H1 (cell line): ENCODE measurements around the gene ATP6V1G3. TPM values are rescaled to one million over a fixed set of nuclear protein-coding genes. Genes with fewer than 3 reads are reported as not detected.

Experiments used
- CTCF ChIA-PET: fragments of 300-600 bp; sonication (Branson Sonifier 250); formaldehyde crosslinking; loops from one replicate; lab custom pipeline; 2021; ENCODE audit not compliant: partially characterized antibody; lab: Charles Lee
- POLR2A ChIA-PET: fragments of 300-600 bp; sonication (Branson Sonifier 250); formaldehyde crosslinking; loops from one replicate; lab custom pipeline; 2021; ENCODE audit warnings: inconsistent platforms; ENCODE audit not compliant: partially characterized antibody; lab: Charles Lee
- DNase-seq, 2 experiments: peaks; one replicate each; pipeline versions ENCODE4 v3.0.0 to v3.0.0-alpha.2; 2010 to 2022; ENCODE audit warnings: low spot score in 2 of 2, low read depth in 1 of 2, mixed read lengths in 1 of 2
- FAIRE-seq: peaks from 2 replicates; lab custom pipeline; 2011; peaks lifted over from hg19 to GRCh38; lab: Jason Lieb, UNC
- H2AFZ ChIP-seq: 2 replicates; pipeline ENCODE4 v1.8.1; 2012; ENCODE audit warnings: low read length, inconsistent platforms
- H2AK5ac ChIP-seq: 2 replicates; pipeline ENCODE4 v1.6.1; 2013; ENCODE audit warnings: low read depth, low read length
- H2BK120ac ChIP-seq: replicated peaks from 2 replicates; pipeline ENCODE3; 2013; ENCODE audit warnings: low read depth, low read length, inconsistent platforms
- H2BK12ac ChIP-seq: 2 replicates; pipeline ENCODE4 v1.6.1; 2013; ENCODE audit warnings: low read depth, low read length
- H2BK15ac ChIP-seq: 2 replicates; pipeline ENCODE4 v1.6.1; 2013; ENCODE audit warnings: low read length
- H2BK20ac ChIP-seq: 2 replicates; pipeline ENCODE4 v1.6.1; 2013; ENCODE audit warnings: low read length
- H2BK5ac ChIP-seq: 2 replicates; pipeline ENCODE4 v1.6.1; 2013; ENCODE audit warnings: low read depth, low read length
- H3K14ac ChIP-seq: 2 replicates; pipeline ENCODE4 v1.6.1; 2013; ENCODE audit warnings: inconsistent platforms; ENCODE audit not compliant: insufficient read length
- H3K18ac ChIP-seq: 2 replicates; pipeline ENCODE4 v1.6.1; 2013; ENCODE audit warnings: low read length; ENCODE audit errors: extremely low read depth
- H3K23ac ChIP-seq: 2 replicates; pipeline ENCODE4 v1.6.1; 2013; ENCODE audit warnings: inconsistent platforms; ENCODE audit not compliant: insufficient read length
- H3K23me2 ChIP-seq: 2 replicates; pipeline ENCODE4 v1.6.1; 2013; ENCODE audit warnings: low read depth, low read length
- H3K27ac ChIP-seq: 2 replicates; pipeline ENCODE4 v1.6.1; 2011; ENCODE audit warnings: low read depth, low read length, inconsistent platforms
- H3K27me3 ChIP-seq, 4 experiments: replicated peaks in 1 of 4; 1 replicate in 1 of 4; 2 replicates in 3 of 4; pipeline versions ENCODE4 v1.6.1 to v1.8.1; 2011 to 2013; ENCODE audit warnings: low read length in 3 of 4, mild to moderate bottlenecking in 3 of 4, inconsistent platforms in 2 of 4, mixed read lengths in 2 of 4, moderate library complexity in 1 of 4; ENCODE audit not compliant: control insufficient read depth in 3 of 4, insufficient read depth in 3 of 4; ENCODE audit errors: extremely low read depth in 1 of 4
- H3K36me3 ChIP-seq, 4 experiments: 2 replicates each; pipeline versions ENCODE4 v1.6.1 to v1.8.1; 2011 to 2013; ENCODE audit warnings: mild to moderate bottlenecking in 4 of 4, low read length in 3 of 4, moderate library complexity in 2 of 4, control low read depth in 1 of 4, inconsistent platforms in 1 of 4; ENCODE audit not compliant: insufficient read depth in 4 of 4, control insufficient read depth in 2 of 4
- H3K4ac ChIP-seq: replicated peaks from 2 replicates; pipeline ENCODE3; 2013; ENCODE audit warnings: low read length, low read depth, mixed read lengths, inconsistent platforms; ENCODE audit not compliant: insufficient read length
- H3K4me1 ChIP-seq, 4 experiments: replicated peaks in 1 of 4; 1 replicate in 1 of 4; 2 replicates in 3 of 4; pipeline versions ENCODE4 v1.6.1 to v1.8.1; 2011 to 2013; ENCODE audit warnings: low read length in 3 of 4, inconsistent platforms in 2 of 4, mixed read lengths in 1 of 4; ENCODE audit not compliant: insufficient read depth in 4 of 4, control insufficient read depth in 3 of 4
- H3K4me2 ChIP-seq, 2 experiments: 2 replicates each; pipeline versions ENCODE4 v1.6.1 to v1.8.1; 2011 to 2013; ENCODE audit warnings: low read depth in 2 of 2, low read length in 2 of 2, control low read depth in 1 of 2, inconsistent platforms in 1 of 2, mild to moderate bottlenecking in 1 of 2; ENCODE audit not compliant: insufficient read depth in 1 of 2
- H3K4me3 ChIP-seq, 4 experiments: fragments of 200-600, 300-600 bp in 1 of 4; sonication (generic), shearing (Covaris generic), sonication (Bioruptor Twin) in 1 of 4; 2 replicates each; pipeline versions ENCODE4 v1.5.1 to v1.8.1; 2011 to 2016; ENCODE audit warnings: low read length in 4 of 4, low read depth in 3 of 4, control low read depth in 2 of 4, inconsistent platforms in 2 of 4, mild to moderate bottlenecking in 2 of 4, mixed read lengths in 1 of 4, moderate library complexity in 1 of 4; ENCODE audit not compliant: insufficient read depth in 2 of 4; ENCODE audit errors: extremely low read depth in 1 of 4
- H3K56ac ChIP-seq: replicated peaks from 2 replicates; pipeline ENCODE3; 2013; ENCODE audit warnings: low read depth, mild to moderate bottlenecking, mixed read lengths, low read length, inconsistent platforms; ENCODE audit not compliant: insufficient read length
- H3K79me1 ChIP-seq: 2 replicates; pipeline ENCODE4 v1.6.1; 2013; ENCODE audit warnings: low read depth, low read length, control low read depth
- H3K79me2 ChIP-seq, 2 experiments: 2 replicates each; pipeline versions ENCODE4 v1.6.1 to v1.8.1; 2012 to 2013; ENCODE audit warnings: low read length in 2 of 2, mild to moderate bottlenecking in 2 of 2, inconsistent platforms in 1 of 2; ENCODE audit not compliant: insufficient read depth in 2 of 2, control insufficient read depth in 1 of 2
- H3K9ac ChIP-seq, 4 experiments: replicated peaks in 1 of 4; 1 replicate in 1 of 4; 2 replicates in 3 of 4; pipeline versions ENCODE4 v1.6.1 to v1.8.1; 2011 to 2013; ENCODE audit warnings: low read depth in 3 of 4, low read length in 3 of 4, control low read depth in 2 of 4, mild to moderate bottlenecking in 2 of 4, moderate library complexity in 2 of 4, inconsistent platforms in 1 of 4; ENCODE audit errors: extremely low read depth in 1 of 4
- H3K9me3 ChIP-seq, 2 experiments: 2 replicates each; pipeline versions ENCODE4 v1.6.1 to v1.8.1; 2012 to 2013; ENCODE audit warnings: mild to moderate bottlenecking in 2 of 2, moderate library complexity in 2 of 2, control low read depth in 1 of 2, inconsistent platforms in 1 of 2, low read depth in 1 of 2, low read length in 1 of 2, mixed read lengths in 1 of 2; ENCODE audit not compliant: insufficient read depth in 2 of 2
- H4K20me1 ChIP-seq, 2 experiments: replicated peaks in 1 of 2; 2 replicates each; pipeline versions ENCODE3 to v1.8.1; 2011 to 2013; ENCODE audit warnings: inconsistent platforms in 2 of 2, low read length in 2 of 2, mild to moderate bottlenecking in 1 of 2; ENCODE audit not compliant: insufficient read depth in 2 of 2, control insufficient read depth in 1 of 2
- H4K5ac ChIP-seq: 2 replicates; pipeline ENCODE4 v1.6.1; 2013; ENCODE audit warnings: low read length, low read depth, mixed read lengths, inconsistent platforms; ENCODE audit not compliant: insufficient read length
- H4K8ac ChIP-seq: 2 replicates; pipeline ENCODE4 v1.8.0; 2013; ENCODE audit warnings: mild to moderate bottlenecking, moderate library complexity, low read length, inconsistent platforms; ENCODE audit not compliant: insufficient read depth; ENCODE audit errors: extremely low read depth
- H4K91ac ChIP-seq: replicated peaks from 2 replicates; pipeline ENCODE3; 2013; ENCODE audit warnings: low read length, mixed read lengths, inconsistent platforms; ENCODE audit not compliant: insufficient read length
- CHD2 ChIP-seq: IDR thresholded peaks from 2 replicates; pipeline ENCODE4 v1.6.1; 2012; ENCODE audit warnings: low read length, improper control_type of control experiment
- HDAC6 ChIP-seq: IDR thresholded peaks from one replicate; pipeline ENCODE4 v1.7.1; 2012; ENCODE audit warnings: low read depth, mild to moderate bottlenecking, inconsistent platforms, low read length, moderate library complexity
- KDM5A ChIP-seq: fragments of 200-600 bp; IDR thresholded peaks from 2 replicates; pipeline ENCODE4 v1.7.1; 2012; ENCODE audit warnings: mild to moderate bottlenecking, low read length, inconsistent platforms, mixed read lengths
- MAFK ChIP-seq: IDR thresholded peaks from 2 replicates; pipeline ENCODE4 v1.6.1; 2012; ENCODE audit warnings: low read depth, mild to moderate bottlenecking, improper control_type of control experiment, low read length
- PHF8 ChIP-seq: fragments of 200-600 bp; sonication (generic); conservative IDR thresholded peaks from 2 replicates; pipeline ENCODE4 v1.7.1; 2012; ENCODE audit warnings: low read depth, mild to moderate bottlenecking, inconsistent platforms, low read length, moderate library complexity
- POLR2A ChIP-seq, 2 experiments: IDR thresholded peaks; 1 replicate in 1 of 2; 2 replicates in 1 of 2; pipeline ENCODE4 v1.6.1; 2011; ENCODE audit warnings: low read depth in 2 of 2, low read length in 2 of 2, mild to moderate bottlenecking in 2 of 2; ENCODE audit errors: control extremely low read depth in 1 of 2
- RAD21 ChIP-seq, 2 experiments: IDR thresholded peaks in 1 of 2; conservative IDR thresholded peaks in 1 of 2; 2 replicates each; pipeline ENCODE4 v1.6.1; 2011; ENCODE audit warnings: low read depth in 2 of 2, low read length in 2 of 2, improper control_type of control experiment in 1 of 2, inconsistent platforms in 1 of 2, mild to moderate bottlenecking in 1 of 2, moderate library complexity in 1 of 2
- RFX5 ChIP-seq: IDR thresholded peaks from 2 replicates; pipeline ENCODE4 v1.6.1; 2011; ENCODE audit warnings: low read depth, low read length, improper control_type of control experiment, borderline replicate concordance
- RNF2 ChIP-seq: fragments of 200-900, 300-1000 bp; sonication (generic); IDR thresholded peaks from 2 replicates; pipeline ENCODE4 v1.7.1; 2016; ENCODE audit warnings: borderline replicate concordance, low read depth, mild to moderate bottlenecking, antibody characterized with exemption, low read length; ENCODE audit not compliant: poor library complexity, severe bottlenecking; ENCODE audit errors: missing control alignments
- SP2 ChIP-seq: IDR thresholded peaks from 2 replicates; pipeline ENCODE4 v1.6.1; 2012; ENCODE audit warnings: mild to moderate bottlenecking, low read length, inconsistent platforms
- SUZ12 ChIP-seq: fragments of 200-600 bp; sonication (generic); IDR thresholded peaks from 2 replicates; pipeline ENCODE4 v1.6.1; 2012; ENCODE audit warnings: mild to moderate bottlenecking, inconsistent platforms, low read length, moderate library complexity, mixed read lengths
- polyA plus RNA-seq, 7 experiments: library from polyadenylated mRNA; depleted of rRNA in 3 of 7; stranded (reverse) in 5 of 7; unstranded in 2 of 7; fragments of >200 nt in 5 of 7; fragments of 200-250 nt in 2 of 7; gene quantifications; 1 replicate in 5 of 7; 2 replicates in 1 of 7; 4 replicates in 1 of 7; pipeline versions ENCODE4 v1.2.1 to v1.2.3, GENCODE V29; 2011 to 2013; ENCODE audit warnings: missing spikeins in 2 of 7, mixed read lengths in 2 of 7
- total RNA-seq: library from RNA; stranded (reverse); fragmentation: NEBNext Ultra II Directional; extraction: Animal tissue kit (Norgen Biotek cat#: 25700); gene quantifications from 2 replicates; pipeline ENCODE4 v1.2.1, GENCODE V29; 2021
- TF ChIP-seq, protein P1 (sequence below): IDR thresholded peaks from 2 replicates; pipeline ENCODE4 v1.6.1; 2012; ENCODE audit warnings: inconsistent platforms

The ATP6V1G3 gene
- total and polyA plus RNA-seq, 2 of the 8 experiments (the other 6 are each of a cell fraction or from before 2014, with no cell fraction given), result not detected

DNA sequence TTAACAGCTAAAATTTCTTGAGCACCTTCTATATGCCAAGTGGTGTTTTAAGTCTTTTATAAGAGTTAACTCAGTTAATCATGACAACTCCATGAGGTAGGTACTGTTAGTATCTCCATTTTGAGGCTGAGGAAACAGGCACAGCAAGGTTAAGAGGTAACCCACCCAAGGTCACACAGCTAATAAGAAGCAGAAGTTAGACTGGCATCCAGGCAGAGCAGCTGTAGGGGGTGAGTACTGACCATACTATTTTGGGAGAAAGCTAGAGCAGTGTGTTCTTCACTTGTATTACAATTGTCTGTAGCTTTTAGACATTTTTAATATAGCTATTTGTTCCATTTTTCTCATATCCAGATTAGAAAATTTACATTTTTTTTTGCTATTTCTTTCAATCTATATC lies 4.8 kb downstream of the ATP6V1G3 start:
- H3K14ac ChIP-seq, result no peak overlapping the region
- H3K4me3 ChIP-seq, result no peak overlapping the region

More for the DNA sequence above, 4.8 kb downstream of the ATP6V1G3 start:
- H2AK5ac ChIP-seq, result no peak overlapping the region
- H4K20me1 ChIP-seq, result no peaks in the 10 kb centered on the region
- H3K27ac ChIP-seq, result no peak overlapping the region
- no peaks in the 10 kb centered on the region for H3K79me1 ChIP-seq
- H3K27me3 ChIP-seq, result no peaks in the 10 kb centered on the region
- TF ChIP-seq, protein P1, sequence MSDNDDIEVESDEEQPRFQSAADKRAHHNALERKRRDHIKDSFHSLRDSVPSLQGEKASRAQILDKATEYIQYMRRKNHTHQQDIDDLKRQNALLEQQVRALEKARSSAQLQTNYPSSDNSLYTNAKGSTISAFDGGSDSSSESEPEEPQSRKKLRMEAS, result no peak
- no peak for TF ChIP-seq RFX5
- no peak for TF ChIP-seq CHD2
- no peak for TF ChIP-seq PHF8
- TF ChIP-seq KDM5A, result no peak
- TF ChIP-seq POLR2A (IDR thresholded peaks at IDR 0.05; ENCODE audit: control extremely low read depth in 1 of 2, low read depth in 2 of 2, low read length in 2 of 2), result no peak
- no peak for TF ChIP-seq RNF2
- TF ChIP-seq MAFK, result no peak
- no peak for TF ChIP-seq SUZ12
- TF ChIP-seq SP2, result no peak
- no peak for TF ChIP-seq HDAC6
- no peak for TF ChIP-seq RAD21 (IDR thresholded peaks at IDR 0.05 in 1 of 2, conservative IDR thresholded peaks at IDR 0.05 in 1 of 2; ENCODE audit: low read depth in 2 of 2, low read length in 2 of 2)
- H2BK15ac ChIP-seq, result no peak overlapping the region
- no peak overlapping the region for H2BK120ac ChIP-seq
- H2AFZ ChIP-seq, result no peak overlapping the region
- H3K23ac ChIP-seq, result no peak overlapping the region
- no peak overlapping the region for H4K5ac ChIP-seq
- no peak overlapping the region for H3K56ac ChIP-seq
- no peak overlapping the region for H3K9ac ChIP-seq
- ChIA-PET CTCF (interaction anchor here (0.7 kb wide), 1 partner anchor 402 kb away, joined by 3 read pairs; no protein-coding TSS in a partner anchor), POLR2A (no interaction called here)
- no peak overlapping the region for H3K18ac ChIP-seq
- no peak overlapping the region for H2BK12ac ChIP-seq
- no peak overlapping the region for H2BK20ac ChIP-seq
- H2BK5ac ChIP-seq, result no peak overlapping the region
- FAIRE-seq (no peak), DNase-seq (no peak)
- H3K4ac ChIP-seq, result no peak overlapping the region
- H4K91ac ChIP-seq, result no peak overlapping the region
- no peaks in the 10 kb centered on the region for H3K4me1 ChIP-seq
- no peaks in the 10 kb centered on the region for H3K36me3 ChIP-seq
- H3K79me2 ChIP-seq, result no peaks in the 10 kb centered on the region
- H3K4me2 ChIP-seq, result no peak overlapping the region
- H3K23me2 ChIP-seq, result no peaks in the 10 kb centered on the region
- no peaks in the 10 kb centered on the region for H3K9me3 ChIP-seq
- H4K8ac ChIP-seq, result no peak overlapping the region
